ENCODE data around the gene OBSL1.

GRCh38 chr2:219563271-219563928 lies 7.9 kb downstream of the OBSL1 start:
- TF ChIP-seq CTCF (conservative IDR thresholded peaks at IDR 0.05; ENCODE audit: low read length) = no peak
- TF ChIP-seq EZH2phosphoT487 (IDR thresholded peaks at IDR 0.05; ENCODE audit: borderline replicate concordance) = no peak
